SU-DHL-6 (cell line): Measurements from ENCODE around the gene CECR2.

Source experiments
- H2AFZ ChIP-seq: fragments of 200-600 bp; sonication (generic); 2 replicates; pipeline ENCODE4 v1.6.1; 2014; ENCODE audit warnings: low read depth, mild to moderate bottlenecking, moderate library complexity, mixed read lengths, antibody characterized with exemption, low read length; ENCODE audit not compliant: severe bottlenecking
- H3F3A ChIP-seq: fragments of 200-600 bp; shearing (Covaris generic); 2 replicates; pipeline ENCODE4 v1.6.0; 2016; ENCODE audit warnings: antibody characterized with exemption, mild to moderate bottlenecking; ENCODE audit not compliant: insufficient read depth
- H3K27ac ChIP-seq: fragments of 200-600 bp; sonication (generic); 2 replicates; pipeline ENCODE4 v1.5.1; 2016; ENCODE audit warnings: low read depth, mild to moderate bottlenecking, low read length, moderate library complexity, mixed read lengths
- H3K27me3 ChIP-seq: fragments of 200-600 bp; sonication (generic), shearing (Covaris generic); 2 replicates; pipeline ENCODE4 v1.6.0; 2014; ENCODE audit warnings: mild to moderate bottlenecking, low read length
- H3K36me3 ChIP-seq: fragments of 200-600 bp; sonication (generic); 2 replicates; pipeline ENCODE4 v1.6.1; 2014; ENCODE audit warnings: mild to moderate bottlenecking, low read length, mixed read lengths
- H3K4me2 ChIP-seq: fragments of 300-600, 200-600 bp; shearing (Covaris generic), sonication (generic); 2 replicates; pipeline ENCODE4 v1.6.0; 2014; ENCODE audit warnings: low read length, low read depth, mild to moderate bottlenecking; ENCODE audit not compliant: poor library complexity, severe bottlenecking
- H3K4me3 ChIP-seq: fragments of 200-600 bp; sonication (generic); 2 replicates; pipeline ENCODE4 v1.5.1; 2014; ENCODE audit warnings: antibody characterized with exemption, low read length, mild to moderate bottlenecking, mixed read lengths; ENCODE audit not compliant: insufficient read depth, poor library complexity, severe bottlenecking
- H3K79me2 ChIP-seq: fragments of 200-600 bp; sonication (generic); 2 replicates; pipeline ENCODE4 v1.6.1; 2014; ENCODE audit warnings: mild to moderate bottlenecking, low read length, moderate library complexity; ENCODE audit not compliant: insufficient read depth
- H3K9ac ChIP-seq: fragments of 200-600 bp; sonication (generic); 2 replicates; pipeline ENCODE4 v1.7.0; 2014; ENCODE audit warnings: mild to moderate bottlenecking, low read length
- H3K9me2 ChIP-seq: fragments of 200-600 bp; sonication (generic); replicated peaks from 2 replicates; pipeline ENCODE4 v1.6.1; 2014; ENCODE audit warnings: low read length; ENCODE audit not compliant: insufficient read depth
- H3K9me3 ChIP-seq: fragments of 200-600 bp; sonication (generic); 2 replicates; pipeline ENCODE4 v1.6.1; 2014; ENCODE audit warnings: low read length, mixed read lengths; ENCODE audit not compliant: insufficient read depth
- H4K20me1 ChIP-seq: fragments of 200-600 bp; sonication (generic); 2 replicates; pipeline ENCODE4 v1.6.1; 2014; ENCODE audit warnings: low read depth, mild to moderate bottlenecking, antibody characterized with exemption, low read length, moderate library complexity, mixed read lengths
- CTCF ChIP-seq: fragments of 200-600 bp; sonication (generic); IDR thresholded peaks from one replicate; pipeline ENCODE4 v1.5.1; 2017; ENCODE audit warnings: antibody characterized with exemption, mild to moderate bottlenecking, low read length, moderate library complexity; ENCODE audit not compliant: insufficient read depth, poor library complexity, severe bottlenecking
- EZH2phosphoT487 ChIP-seq: fragments of 200-600 bp; sonication (generic), shearing (Covaris generic); conservative IDR thresholded peaks from 2 replicates; pipeline ENCODE4 v1.6.1; 2018; ENCODE audit warnings: mild to moderate bottlenecking, antibody characterized with exemption, low read length, moderate library complexity, mixed read lengths

The CECR2 gene

GRCh38 chr22:17597217-17597616 is 228.0 kb downstream of the CECR2 start:
- H3K27me3 ChIP-seq: no peaks in the 10 kb centered on the region
- no peaks in the 10 kb centered on the region for H3K79me2 ChIP-seq
- H4K20me1 ChIP-seq: no peaks in the 10 kb centered on the region
- H3K27ac ChIP-seq: no peak overlapping the region
- H3K9ac ChIP-seq: no peak overlapping the region
- TF ChIP-seq CTCF (no peak), EZH2phosphoT487 (no peak)
- H3K4me2 ChIP-seq: no peak overlapping the region
- no peak overlapping the region for H3K4me3 ChIP-seq
- H3K36me3 ChIP-seq: peaks cover 2% of the 10 kb centered on the region; the same call in 1 of the 2 replicates
- no peak overlapping the region for H2AFZ ChIP-seq
- H3K9me2 ChIP-seq: no peaks in the 10 kb centered on the region
- no peaks in the 10 kb centered on the region for H3K9me3 ChIP-seq
- H3F3A ChIP-seq: no peaks in the 10 kb centered on the region; the same call in 1 of the 2 replicates

GRCh38 chr22:17598318-17598717 is 229.1 kb downstream of the CECR2 start:
- Histone ChIP-seq H3K4me2 (no peak overlapping the region), H3K27me3 (no peaks in the 10 kb centered on the region), H3F3A (no peaks in the 10 kb centered on the region; the same call in 1 of the 2 replicates), H3K4me3 (no peak overlapping the region), H3K27ac (no peak overlapping the region), H4K20me1 (no peaks in the 10 kb centered on the region), H3K9me2 (no peaks in the 10 kb centered on the region), H3K79me2 (no peaks in the 10 kb centered on the region), H2AFZ (no peak overlapping the region), H3K9ac (no peak overlapping the region), H3K36me3 (peaks cover 2% of the 10 kb centered on the region; the same call in 1 of the 2 replicates), H3K9me3 (no peaks in the 10 kb centered on the region)
- TF ChIP-seq CTCF: no peak
- TF ChIP-seq EZH2phosphoT487: no peak

DNA sequence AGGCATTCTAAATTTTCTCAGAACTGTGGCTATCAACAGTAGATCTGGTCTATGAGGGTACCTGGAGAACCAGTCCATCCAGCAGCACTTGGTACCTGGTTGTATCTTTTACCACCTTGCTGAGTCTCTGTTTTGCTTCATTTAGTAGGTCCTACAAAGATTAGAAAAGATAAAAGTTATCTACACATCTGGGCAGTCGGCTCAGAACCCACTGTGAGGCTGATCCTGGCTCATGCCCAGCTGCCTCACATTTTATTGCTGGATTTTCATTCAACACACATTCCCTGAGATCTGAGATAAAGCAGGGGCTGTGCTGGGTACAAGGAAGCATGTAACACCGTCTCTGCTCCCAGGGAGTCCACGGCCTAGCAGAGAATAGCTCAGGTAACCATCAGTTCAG is 231.8 kb downstream of the CECR2 start:
- Histone ChIP-seq H3K4me3 (no peak overlapping the region), H3K27ac (no peak overlapping the region), H2AFZ (no peak overlapping the region), H3K4me2 (no peak overlapping the region), H3K27me3 (no peaks in the 10 kb centered on the region), H4K20me1 (no peaks in the 10 kb centered on the region), H3K9me2 (no peaks in the 10 kb centered on the region), H3F3A (no peaks in the 10 kb centered on the region), H3K9me3 (no peaks in the 10 kb centered on the region), H3K9ac (no peak overlapping the region), H3K36me3 (0 out of 2 replicates have a peak, but pooled peaks cover 2% of the 10 kb centered on the region), H3K79me2 (no peaks in the 10 kb centered on the region)
- no peak for TF ChIP-seq CTCF
- TF ChIP-seq EZH2phosphoT487: no peak

DNA sequence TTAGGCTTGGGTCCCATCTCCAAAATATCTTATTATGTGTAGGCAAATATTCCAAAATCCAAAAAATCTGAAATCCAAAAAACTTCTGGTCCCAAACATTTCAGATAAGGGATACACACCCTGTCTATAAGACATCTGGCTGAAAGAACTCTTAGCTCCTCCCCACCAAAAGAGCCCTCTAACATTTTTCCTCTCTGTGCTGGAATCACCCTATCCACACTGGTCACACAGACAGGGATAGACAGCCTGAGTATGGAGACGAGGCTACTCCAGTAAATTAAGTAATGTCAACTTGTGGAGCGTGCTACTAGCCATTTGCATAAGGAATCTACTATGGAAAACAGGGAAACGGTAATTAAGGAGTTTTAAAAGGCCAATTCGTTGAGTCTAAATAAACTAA is 234.4 kb downstream of the CECR2 start:
- Histone ChIP-seq H3K27me3 (no peaks in the 10 kb centered on the region), H3K4me3 (no peak overlapping the region), H4K20me1 (no peaks in the 10 kb centered on the region), H3K36me3 (no peaks in the 10 kb centered on the region), H3K9ac (no peak overlapping the region), H3K79me2 (no peaks in the 10 kb centered on the region), H3K4me2 (no peak overlapping the region), H3K9me2 (no peaks in the 10 kb centered on the region), H2AFZ (no peak overlapping the region), H3F3A (no peaks in the 10 kb centered on the region), H3K9me3 (no peaks in the 10 kb centered on the region), H3K27ac (no peak overlapping the region)
- TF ChIP-seq EZH2phosphoT487 (no peak), CTCF (no peak)
